Esophagus muscularis mucosa (tissue), 4 donors: Measurements from ENCODE around the gene HSPA6.
"Not testable (repeated sequence)": the region's sequence is repeated elsewhere in the genome, so short reads cannot be mapped to it uniquely, and the experiment has no call there.

ENCODE experiments used
- CTCF ChIP-seq, 3 experiments: fragments of 200-600 bp in 2 of 3; fragments of 450-650 bp in 1 of 3; sonication (generic) in 2 of 3; IDR thresholded peaks; one replicate each; pipeline ENCODE4 v1.5.1; 2017 to 2019; ENCODE audit warnings: antibody characterized with exemption in 3 of 3, mild to moderate bottlenecking in 2 of 3, moderate library complexity in 1 of 3
- EP300 ChIP-seq: sonication (generic); formaldehyde crosslinking; IDR thresholded peaks from one replicate; pipeline ENCODE4 v1.6.1; 2017; ENCODE audit warnings: antibody characterized with exemption
- POLR2A ChIP-seq: fragments of 450-650 bp; IDR thresholded peaks from one replicate; pipeline ENCODE4 v1.6.1; 2017; ENCODE audit warnings: antibody characterized with exemption, moderate library complexity, mild to moderate bottlenecking, low read depth
- POLR2AphosphoS5 ChIP-seq, 2 donors: sonication (generic); formaldehyde crosslinking; IDR thresholded peaks; one replicate each; pipeline ENCODE4 v1.6.1; 2017; ENCODE audit warnings: antibody characterized with exemption in 2 of 2

- not testable (repeated sequence) for TF ChIP-seq CTCF (IDR thresholded peaks at IDR 0.05); POLR2A; EP300
- TF ChIP-seq POLR2AphosphoS5 (IDR thresholded peaks at IDR 0.05), result peak in 1 of 2 donors; percentile 64
Measured at GRCh38 chr1:161530671-161531641, 6.6 kb downstream of the HSPA6 start.
